Limb (tissue), 2 donors: ENCODE measurements around the gene FGF5.
"Not testable (repeated sequence)": the region's sequence is repeated elsewhere in the genome, so short reads cannot be mapped to it uniquely, and the experiment has no call there.

ENCODE experiments used
- DNase-seq, 2 donors: peaks; one replicate each; pipeline ENCODE4 v3.0.0-alpha.2; 2016; ENCODE audit errors: extremely low spot score in 2 of 2

Gene FGF5, protein sequence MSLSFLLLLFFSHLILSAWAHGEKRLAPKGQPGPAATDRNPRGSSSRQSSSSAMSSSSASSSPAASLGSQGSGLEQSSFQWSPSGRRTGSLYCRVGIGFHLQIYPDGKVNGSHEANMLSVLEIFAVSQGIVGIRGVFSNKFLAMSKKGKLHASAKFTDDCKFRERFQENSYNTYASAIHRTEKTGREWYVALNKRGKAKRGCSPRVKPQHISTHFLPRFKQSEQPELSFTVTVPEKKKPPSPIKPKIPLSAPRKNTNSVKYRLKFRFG

DNA sequence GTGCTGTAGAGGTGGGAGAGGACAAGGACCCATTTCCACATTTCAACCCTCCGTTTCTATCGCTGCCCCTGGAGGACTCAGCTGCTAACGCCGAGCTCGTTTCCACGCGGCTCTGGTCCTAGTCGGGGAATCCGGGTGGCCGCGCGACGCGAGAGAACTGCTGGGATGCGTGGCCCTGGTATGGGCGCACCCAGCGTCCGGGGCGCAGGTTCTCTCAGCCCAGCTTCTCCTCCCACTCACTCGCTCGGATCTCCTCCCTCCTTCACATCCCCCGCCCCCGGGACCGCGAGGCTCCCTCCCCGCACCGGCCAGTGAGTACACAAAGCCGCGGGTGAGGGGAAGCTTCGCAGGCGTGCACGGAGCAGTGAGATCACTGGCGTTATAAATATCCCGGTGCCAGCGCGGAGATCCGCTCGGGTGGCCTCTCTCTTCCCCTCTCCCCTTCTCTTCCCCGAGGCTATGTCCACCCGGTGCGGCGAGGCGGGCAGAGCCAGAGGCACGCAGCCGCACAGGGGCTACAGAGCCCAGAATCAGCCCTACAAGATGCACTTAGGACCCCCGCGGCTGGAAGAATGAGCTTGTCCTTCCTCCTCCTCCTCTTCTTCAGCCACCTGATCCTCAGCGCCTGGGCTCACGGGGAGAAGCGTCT, at the start of gene FGF5:
Gene FGF5, plus strand, starts transcription at position 412 of the 649 bp plus-strand sequence. Its CDS starts 161 bp downstream, at position 573.
- peak; percentile 22 to 78 for DNase-seq

DNA sequence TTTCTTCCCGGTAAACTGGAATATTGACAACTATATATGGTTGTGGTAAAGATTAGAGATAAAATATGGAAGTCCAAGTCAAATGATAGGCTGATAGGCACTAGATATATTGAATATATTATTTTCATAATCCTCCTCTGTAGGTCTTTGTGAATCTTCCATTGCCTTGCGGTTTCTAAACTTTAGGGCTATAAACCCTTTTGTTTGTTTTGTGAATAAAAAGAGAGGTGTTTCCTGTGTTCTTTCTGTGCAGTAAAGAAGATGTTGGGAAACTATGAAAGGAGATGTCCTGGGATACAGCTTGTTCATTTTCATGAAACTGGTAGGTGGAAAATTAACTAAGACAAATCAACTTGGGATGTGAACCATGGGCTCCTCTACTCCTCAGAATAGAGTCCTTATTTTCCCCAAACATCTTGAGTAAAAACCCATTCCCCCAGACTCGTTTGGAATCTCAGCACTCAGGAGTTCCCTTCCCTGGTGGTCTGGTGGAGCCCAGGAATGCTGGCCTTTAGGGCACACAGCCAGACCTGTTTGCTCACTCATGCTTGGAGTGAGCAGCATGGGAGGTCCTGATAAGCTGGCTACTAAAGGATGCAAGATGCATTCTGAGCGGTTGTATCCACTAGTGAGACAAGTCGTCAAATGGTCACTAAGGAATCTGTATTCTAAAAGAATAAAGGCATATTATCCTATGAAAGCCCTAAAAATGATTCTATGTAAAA, 47.0 kb upstream of the FGF5 start:
- no peak for DNase-seq

DNA sequence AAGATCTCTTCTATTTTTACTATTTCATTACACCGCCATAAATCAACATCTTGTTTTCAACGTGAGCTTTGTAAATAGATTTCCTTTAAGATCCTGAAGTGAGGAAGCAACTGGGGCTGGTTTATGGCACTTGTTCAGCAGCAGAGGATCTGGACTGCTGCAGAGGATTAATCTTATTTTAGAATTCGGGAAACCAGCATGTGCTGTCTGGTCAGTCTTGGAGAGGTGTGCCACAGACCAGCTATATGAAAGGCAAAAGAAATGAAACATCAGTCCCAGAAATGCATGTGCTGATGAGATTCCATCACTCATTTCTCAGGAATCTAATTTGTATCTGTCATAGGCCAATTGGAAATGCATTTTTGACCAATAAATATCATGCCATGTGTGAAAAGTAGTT, 45.8 kb upstream of the FGF5 start:
- no peak for DNase-seq

DNA sequence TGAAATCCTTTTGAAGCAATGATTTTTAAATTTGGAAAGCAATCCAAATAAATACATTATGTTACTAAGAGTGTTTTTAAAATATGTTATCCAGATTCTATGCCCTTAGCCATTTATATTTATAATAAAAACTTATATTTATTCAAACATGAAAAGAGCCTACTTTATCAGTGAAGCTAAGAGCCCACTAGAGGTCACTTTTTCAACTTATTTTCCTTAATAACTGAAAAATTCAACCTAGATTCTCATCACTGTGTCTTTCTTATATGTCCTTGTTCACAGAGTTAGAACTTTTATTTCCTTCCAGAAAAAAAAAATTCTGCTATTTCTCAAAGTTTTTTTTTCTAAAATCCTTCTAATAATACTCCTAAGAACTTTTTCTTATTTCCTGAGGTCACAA, 45.3 kb upstream of the FGF5 start:
- peak in 1 of 2 donors; percentile 71 for DNase-seq

DNA sequence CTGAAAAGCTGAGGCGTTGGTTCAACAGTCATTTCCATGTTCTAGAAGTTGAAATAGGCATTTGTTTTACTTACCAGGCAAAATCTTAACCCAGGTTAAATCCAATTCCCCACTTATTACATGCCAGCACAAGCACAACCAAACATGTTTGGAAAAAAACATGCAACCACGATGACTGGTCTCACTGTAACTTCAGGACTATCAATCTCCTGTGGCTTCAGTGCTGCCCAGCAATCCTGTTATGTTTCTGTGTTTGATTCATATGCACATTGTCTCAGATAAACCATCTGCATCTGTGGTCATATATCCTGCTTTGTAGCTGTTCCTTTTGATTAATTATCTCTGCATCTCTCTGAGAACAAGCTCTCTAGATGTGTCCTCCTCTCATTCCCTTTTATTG, 40.9 kb upstream of the FGF5 start:
- DNase-seq: no peak

DNA sequence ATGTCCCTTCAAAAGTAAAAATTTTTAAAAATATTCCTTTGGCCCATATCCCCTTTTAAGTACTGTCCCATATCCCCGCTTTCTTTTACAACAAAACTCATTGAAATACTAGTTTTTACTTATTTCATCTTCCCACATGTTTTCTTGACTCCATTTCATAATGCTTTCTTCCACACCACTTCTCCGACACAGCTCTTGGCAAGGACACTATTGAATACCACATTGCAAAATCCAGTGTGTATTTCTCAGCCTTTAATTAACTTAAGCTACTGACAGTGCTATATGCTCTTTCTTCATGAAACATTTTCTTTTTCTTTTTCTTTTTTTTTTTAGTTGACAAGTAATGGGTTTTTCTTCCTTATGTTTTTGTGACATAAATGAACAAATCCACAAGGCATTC, 40.4 kb upstream of the FGF5 start:
- DNase-seq: no peak

DNA sequence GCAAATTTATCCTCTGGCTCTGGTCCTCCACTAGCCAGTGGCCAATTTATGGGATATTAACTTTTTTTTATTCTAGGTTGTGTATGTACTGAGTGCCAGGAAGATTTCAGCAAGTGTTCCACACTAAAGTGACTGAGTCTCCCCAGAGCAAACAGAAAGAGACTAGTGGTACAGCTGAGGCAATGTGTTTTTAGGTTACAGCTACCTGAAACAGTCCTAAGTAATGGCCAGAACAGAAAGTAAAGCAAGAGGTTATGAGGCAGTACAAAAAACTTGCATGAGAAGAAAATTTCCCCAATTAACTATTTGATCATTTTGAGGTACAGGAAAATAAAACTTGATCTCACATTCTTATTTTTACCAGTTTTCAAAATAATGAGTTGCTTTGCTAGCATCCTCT, 38.0 kb upstream of the FGF5 start:
- DNase-seq: no peak

DNA sequence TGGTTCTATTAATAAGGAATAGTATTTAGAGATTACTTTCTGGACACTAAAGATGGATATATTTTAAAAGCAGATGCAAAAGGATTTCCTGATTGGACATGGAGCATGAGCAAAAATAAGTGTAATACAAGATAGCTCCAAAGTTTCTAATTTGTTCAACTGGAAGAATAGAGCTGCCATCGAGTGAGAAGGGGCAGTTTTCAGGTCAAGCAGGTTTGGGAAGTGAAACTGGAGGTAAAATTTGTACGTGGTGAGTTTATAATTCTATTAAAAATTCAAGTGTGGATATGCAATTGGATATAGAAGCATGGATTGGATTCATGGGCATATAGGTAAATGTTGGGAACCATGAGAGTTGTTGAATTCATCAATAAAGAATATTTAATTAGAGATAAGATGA, 37.3 kb upstream of the FGF5 start:
- no peak for DNase-seq

DNA sequence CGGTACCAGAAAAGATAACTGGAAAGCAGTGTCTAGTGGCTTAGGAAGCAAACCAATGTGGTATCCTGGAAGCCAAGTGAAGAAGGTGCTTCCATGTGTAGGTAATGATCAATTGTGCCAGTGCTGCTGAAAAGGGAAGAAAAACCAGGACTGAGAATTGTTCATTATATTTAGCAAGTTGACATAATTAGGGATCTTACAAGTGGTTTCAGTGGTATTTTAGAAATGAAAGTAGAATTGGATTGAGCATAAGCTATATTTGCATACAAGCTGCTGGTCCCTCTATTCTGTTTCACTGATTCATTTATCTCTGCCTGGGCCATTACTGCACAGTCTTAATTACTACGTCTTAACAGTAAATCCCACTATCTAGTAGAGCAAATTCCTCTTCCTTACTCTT, 36.9 kb upstream of the FGF5 start:
- no peak for DNase-seq

DNA sequence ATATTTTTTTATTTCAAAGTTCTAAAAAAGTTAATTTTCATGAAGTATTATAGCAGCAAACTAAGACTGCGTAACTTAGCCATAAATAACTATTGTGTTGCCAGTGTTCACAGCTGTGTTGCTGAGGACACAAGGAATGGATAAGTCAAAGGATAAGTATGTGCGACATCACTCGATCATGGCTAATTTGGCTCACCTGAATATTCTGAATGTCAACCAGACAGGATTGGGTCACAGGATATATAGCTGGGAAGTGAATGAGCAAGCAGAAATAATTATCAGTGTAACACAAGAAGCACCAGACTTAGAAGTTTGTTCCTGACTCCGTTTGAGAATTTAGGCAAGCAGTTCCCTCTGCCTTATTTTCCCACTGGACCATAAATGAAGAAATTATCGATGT, 35.3 kb upstream of the FGF5 start:
- no peak for DNase-seq

DNA sequence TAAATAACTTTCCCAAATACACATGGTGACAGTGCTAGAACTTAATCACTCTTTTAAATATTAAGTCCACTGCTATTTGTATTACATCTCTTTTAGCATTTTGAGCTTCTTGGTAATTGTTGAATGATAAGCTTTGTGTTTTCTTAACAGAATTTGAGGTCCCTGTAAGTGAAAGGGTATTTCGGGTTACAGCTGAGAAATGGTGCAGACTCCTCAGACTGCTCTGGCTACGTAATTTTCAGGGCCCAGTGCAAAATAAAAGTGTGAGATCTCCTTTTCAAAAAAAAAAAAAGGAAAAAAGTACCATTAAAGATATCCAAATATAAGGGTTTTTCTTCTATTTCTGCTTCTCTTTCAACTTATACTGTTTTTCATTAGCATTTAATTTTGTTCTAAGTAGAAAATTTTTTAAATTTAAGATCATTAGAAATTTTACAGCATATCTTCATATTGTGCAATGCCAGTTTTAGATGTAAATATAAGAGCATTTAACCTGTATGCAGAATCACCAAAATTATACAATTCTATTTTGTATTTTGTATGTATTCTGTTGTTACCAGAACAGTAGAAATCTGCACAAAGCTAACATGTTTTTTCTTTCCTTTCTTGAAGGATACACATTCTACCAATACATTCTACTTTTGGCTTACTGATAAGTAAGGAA, 33.6 kb upstream of the FGF5 start:
- no peak for DNase-seq

DNA sequence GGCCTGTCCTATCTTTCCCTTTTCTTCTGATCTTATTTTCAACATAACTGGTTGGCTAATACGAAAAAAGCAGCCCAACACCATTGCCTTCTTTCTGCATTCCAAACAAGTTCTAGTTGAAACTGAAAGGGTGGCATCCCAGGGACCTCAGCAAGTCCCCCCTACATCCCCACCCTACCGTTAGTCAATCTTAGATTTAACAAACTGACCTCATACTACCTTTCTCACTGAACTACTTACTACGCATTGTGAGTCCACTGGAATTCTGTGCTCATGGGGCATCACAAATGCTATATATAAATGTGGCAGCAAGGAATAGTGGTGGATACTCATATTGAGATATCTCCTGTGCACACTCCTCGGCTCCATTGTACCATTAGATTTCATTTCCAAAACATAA, 33.1 kb upstream of the FGF5 start:
- DNase-seq: no peak

DNA sequence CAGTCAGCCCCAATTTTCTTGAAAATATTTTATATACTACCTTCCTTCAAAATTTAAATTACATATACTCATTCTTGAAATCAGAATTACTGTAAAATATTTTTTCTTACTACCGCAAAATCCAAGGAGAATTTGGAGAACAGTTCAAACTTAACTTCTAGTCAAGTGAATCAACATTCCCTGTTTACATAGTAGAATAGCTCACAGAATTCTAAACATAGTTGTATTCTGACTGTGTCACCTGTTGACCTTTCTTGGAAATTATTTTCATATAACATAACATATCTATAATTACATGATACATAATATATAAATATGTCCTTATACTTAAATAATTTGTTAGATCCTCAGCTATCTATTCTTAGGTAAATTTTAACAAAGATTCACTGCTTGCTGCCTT, 31.0 kb upstream of the FGF5 start:
- DNase-seq: no peak

DNA sequence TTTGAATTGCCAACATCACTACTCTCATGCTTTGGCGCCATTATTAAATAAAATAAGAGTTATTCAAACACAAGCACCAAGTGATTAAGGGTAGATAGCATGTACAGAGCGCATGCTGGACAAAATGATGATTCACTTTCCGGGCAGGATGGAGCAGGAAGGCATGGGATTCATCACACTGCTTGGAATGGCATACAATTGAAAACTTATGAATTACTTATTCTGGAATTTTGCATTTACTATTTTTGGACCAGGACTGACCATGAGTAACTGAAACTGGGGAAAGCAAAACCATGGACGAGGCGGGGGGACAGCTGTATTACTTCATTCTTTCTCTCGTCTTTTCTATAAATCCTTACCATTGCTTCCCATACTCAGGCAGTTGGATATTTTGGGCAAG, 28.5 kb upstream of the FGF5 start:
- DNase-seq: no peak

DNA sequence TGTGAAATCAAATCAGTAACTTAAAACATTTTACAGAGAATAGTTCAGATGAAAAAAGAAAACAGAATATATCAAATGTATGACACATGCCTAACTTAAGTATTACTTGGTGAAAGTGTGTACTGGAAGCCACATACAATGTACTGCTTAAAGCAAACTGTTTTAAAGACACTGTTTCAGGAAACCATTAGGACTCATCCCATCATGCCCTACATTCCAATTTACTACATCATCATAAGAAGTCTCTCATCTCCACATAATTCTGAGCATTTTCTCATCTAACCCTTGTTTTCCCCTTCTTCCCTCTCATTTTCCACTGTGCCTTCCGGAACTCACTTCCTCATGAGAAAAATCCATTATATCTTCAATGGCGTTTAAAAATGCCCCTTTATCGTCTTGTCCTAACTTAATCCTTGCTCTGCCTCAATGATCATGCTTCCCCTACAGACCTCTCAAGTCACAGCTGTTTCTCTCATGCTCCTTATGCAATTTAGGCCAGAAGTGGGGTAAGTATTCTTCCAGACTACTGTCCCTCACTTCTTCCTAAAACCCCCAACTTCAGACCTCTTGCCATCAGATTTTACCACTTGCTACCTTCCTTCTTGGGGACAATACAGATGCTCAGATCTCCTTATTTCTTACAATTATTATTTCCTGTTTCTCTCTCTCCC, 26.8 kb upstream of the FGF5 start:
- DNase-seq: no peak

DNA sequence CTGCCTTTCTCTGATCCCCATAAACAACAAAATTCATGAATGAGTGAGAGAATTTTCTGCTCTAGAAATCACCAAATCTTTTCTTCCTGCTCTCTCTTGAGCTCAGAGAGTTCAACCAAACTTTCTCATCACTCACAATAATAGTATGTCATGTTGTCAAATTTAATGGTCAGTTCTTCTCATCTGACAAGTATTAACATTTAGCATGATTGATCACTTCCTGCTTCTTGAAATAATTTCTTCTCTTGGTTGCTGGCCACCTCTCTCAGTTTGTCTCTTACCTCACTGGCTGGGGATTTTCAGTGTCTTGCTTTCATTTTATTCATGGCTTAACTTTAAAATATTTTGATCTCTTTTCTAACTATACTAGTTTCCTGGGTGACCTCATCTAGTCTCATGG, 25.5 kb upstream of the FGF5 start:
- DNase-seq: no peak

DNA sequence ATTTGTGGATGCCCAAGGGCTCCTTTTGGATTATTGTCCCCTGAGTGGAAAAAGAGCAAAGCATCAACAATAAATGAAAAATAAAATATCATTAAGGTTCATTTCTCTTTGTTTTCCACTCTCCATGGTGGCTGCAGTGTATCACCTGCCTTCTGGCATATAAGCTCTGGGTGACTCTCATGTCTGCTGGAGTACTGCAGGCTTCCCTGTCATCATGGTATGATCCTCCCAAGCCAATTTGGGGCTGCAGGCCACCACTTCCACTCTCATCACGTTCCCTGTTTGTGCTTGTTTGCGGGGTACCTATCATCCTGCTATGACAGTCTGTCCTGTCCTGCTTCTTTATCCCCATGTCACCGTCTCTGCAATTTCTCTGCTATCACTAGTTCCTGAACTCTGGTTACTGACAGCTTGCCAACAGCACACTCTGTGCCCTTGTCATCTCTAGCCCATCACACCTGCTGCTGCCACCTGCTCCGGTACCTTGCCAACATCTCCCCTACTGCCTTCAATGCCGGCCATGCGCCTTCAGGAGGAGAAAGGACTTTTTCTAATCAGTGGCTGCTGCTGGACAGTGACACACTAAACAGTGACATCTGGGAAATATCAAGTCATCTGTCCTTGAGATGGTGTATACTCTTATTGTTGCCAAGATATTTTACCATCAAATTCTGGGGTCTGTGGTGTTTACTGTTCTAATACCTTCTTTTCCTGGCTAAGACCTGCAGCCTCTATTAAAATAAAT, 23.0 kb upstream of the FGF5 start:
- no peak for DNase-seq

DNA sequence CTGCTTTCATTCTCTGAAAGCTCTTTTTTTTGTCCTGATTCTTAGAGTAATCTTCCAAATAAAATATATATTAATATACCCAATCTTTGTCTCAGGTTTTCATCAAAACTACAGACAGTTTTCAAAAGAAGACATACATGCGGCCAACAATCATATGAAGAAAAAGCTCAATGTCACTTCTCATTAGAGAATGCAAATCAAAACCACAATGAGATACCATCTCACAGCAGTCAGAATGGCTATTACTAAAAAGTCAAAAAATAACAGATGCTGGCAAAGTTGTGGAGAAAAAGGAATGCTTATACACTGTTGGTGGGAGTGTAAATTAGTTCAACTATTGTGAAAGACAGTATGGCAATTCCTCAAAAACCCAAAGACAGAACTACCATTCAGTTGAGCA, 19.0 kb upstream of the FGF5 start:
- not testable (repeated sequence) for DNase-seq

DNA sequence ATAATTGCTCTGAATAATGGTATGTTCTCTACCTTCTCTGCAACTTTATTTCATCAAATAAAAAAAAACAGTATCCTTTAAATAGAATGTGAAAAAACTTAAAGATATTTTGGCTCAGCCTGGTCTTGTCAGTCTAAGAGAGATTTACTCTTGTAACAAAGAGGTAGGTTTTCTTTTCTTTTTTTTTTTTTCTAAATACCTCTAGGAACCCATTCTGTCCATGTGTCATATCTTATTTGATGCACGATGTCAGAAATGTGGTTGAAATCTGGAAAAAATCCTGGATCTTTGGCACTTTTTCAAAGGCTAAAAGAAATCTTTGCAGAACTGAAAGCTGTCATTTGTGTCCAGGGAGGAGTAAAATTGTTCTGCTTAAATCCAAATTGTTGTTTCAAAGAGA, 17.3 kb upstream of the FGF5 start:
- DNase-seq: no peak

DNA sequence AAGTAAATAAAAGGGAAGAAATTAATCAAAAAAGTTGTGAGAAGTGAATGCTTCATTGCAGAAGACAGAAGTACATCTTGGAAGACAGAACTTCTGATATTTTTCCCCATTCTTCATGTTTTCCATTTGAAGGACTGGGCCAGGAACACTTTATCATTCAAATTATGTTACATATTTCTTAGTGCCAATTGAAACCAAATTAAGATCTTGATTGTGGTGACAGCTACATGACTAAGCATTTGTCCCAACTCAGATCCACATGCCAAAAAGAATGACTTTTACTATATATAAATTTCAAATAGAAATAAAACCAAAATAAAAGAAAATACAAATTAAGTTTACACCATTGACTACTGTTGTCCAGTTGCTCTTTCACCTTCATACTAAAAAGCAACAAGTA, 14.0 kb upstream of the FGF5 start:
- DNase-seq: no peak

DNA sequence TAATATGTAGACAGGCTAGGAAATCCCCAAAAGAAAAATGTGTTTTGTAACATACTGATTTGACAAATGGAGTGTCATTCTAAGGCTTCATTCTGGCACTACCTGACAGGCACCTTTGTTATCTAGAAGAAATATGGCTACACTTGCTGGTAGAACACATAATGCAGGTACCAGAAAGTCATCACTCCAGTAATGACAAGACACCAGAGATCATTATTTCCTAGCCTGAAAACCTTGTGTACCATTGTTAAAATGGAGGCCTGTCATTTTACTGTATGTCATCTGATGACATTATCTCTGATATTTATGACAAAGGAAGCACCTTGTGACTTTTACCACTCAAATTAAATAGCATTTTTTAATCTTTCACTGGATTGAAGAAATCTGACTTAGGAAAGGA, 13.5 kb upstream of the FGF5 start:
- DNase-seq: no peak
